GM15510 (cell line): Measurements from ENCODE around the gene SP140L.
A peak's percentile ranks its signal among the peaks of the same experiment; 100 is the strongest.

Experiments used
- POLR2A ChIP-seq: IDR thresholded peaks from 3 replicates; pipeline ENCODE4 v1.6.1; 2011; ENCODE audit warnings: borderline replicate concordance; ENCODE audit not compliant: insufficient read length; ENCODE audit errors: extremely low read depth

The SP140L gene

GRCh38 chr2:230410861-230411569 is 84.0 kb downstream of the SP140L start:
- no peak for TF ChIP-seq POLR2A

- TF ChIP-seq POLR2A = peak; percentile 51
These were observed 84.8 kb downstream of the SP140L start for GRCh38 chr2:230411570-230412370.

- TF ChIP-seq POLR2A = no peak
These were observed 85.3 kb downstream of the SP140L start for GRCh38 chr2:230412371-230412711.

GRCh38 chr2:230412846-230413245 is 85.9 kb downstream of the SP140L start:
- TF ChIP-seq POLR2A = no peak

- TF ChIP-seq POLR2A = no peak
These were observed 86.5 kb downstream of the SP140L start for GRCh38 chr2:230413479-230413878.

- TF ChIP-seq POLR2A = no peak
These were observed 87.3 kb downstream of the SP140L start for GRCh38 chr2:230414302-230414701.

GRCh38 chr2:230416061-230416721 is 89.2 kb downstream of the SP140L start, which contains the start of gene SP100:
TSS of gene SP100 (plus strand) at chr2:230416201. CDS start at chr2:230416297, 96 bp downstream.
- peak; percentile 94 for TF ChIP-seq POLR2A

- no peak for TF ChIP-seq POLR2A
These were observed 90.4 kb downstream of the SP140L start for GRCh38 chr2:230417436-230417835.

GRCh38 chr2:230418341-230419016 is 91.5 kb downstream of the SP140L start:
- TF ChIP-seq POLR2A = no peak

GRCh38 chr2:230419181-230419580 is 92.2 kb downstream of the SP140L start:
- TF ChIP-seq POLR2A = no peak

GRCh38 chr2:230422149-230422548 is 95.2 kb downstream of the SP140L start:
- no peak for TF ChIP-seq POLR2A

GRCh38 chr2:230423851-230424458 is 97.0 kb downstream of the SP140L start:
- TF ChIP-seq POLR2A = no peak

- no peak for TF ChIP-seq POLR2A
These were observed 98.4 kb downstream of the SP140L start for GRCh38 chr2:230425377-230425776.

GRCh38 chr2:230429513-230429912 is 102.5 kb downstream of the SP140L start:
- TF ChIP-seq POLR2A = no peak

GRCh38 chr2:230430957-230431910 is 104.2 kb downstream of the SP140L start:
- TF ChIP-seq POLR2A = no peak
